Measurements from ENCODE around the gene CHAD. TPM values are rescaled to one million over a fixed set of nuclear protein-coding genes. Genes with fewer than 3 reads are reported as not detected.

Gene CHAD
- polyA plus RNA-seq, 1 donor (not counting 4 experiments of a cell fraction or from before 2014, with no cell fraction given) = not detected

GRCh38 chr17:50482516-50482915 lies 13.8 kb upstream of the CHAD start:
- H3K4me3 ChIP-seq (ENCODE audit: control insufficient read depth in 2 of 3, extremely low read depth in 1 of 3, insufficient read depth in 2 of 3, low read depth in 1 of 3, low read length in 3 of 3) = no peak overlapping the region
- peaks cover 16% of the 10 kb centered on the region for H3K79me2 ChIP-seq (ENCODE audit: control insufficient read depth, insufficient read depth, low read length)
- TF ChIP-seq CTCF (optimal IDR thresholded peaks at IDR 0.05 in 1 of 3, IDR thresholded peaks at IDR 0.05 in 1 of 3, conservative IDR thresholded peaks at IDR 0.05 in 1 of 3; ENCODE audit: extremely low read depth in 1 of 3, insufficient read depth in 2 of 3, low read length in 3 of 3) (peak; percentile 87 to 99 (median 95)), EZH2 (IDR thresholded peaks at IDR 0.05; ENCODE audit: low read length) (no peak)
- H3K9me3 ChIP-seq (ENCODE audit: control insufficient read depth, low read depth, low read length) = no peaks in the 10 kb centered on the region
- no peak overlapping the region for H2AFZ ChIP-seq (ENCODE audit: control insufficient read depth, low read length)
- peak overlapping the region; percentile 9 for H3K4me2 ChIP-seq (ENCODE audit: control insufficient read depth, extremely low read depth, insufficient read depth, low read depth, low read length)
- no peak overlapping the region for H3K9ac ChIP-seq (ENCODE audit: control insufficient read depth, extremely low read depth, insufficient read depth, low read length)
- no peaks in the 10 kb centered on the region for H3K27me3 ChIP-seq (ENCODE audit: control insufficient read depth, extremely low read depth, insufficient read depth, low read length)
- dilution Hi-C loops (cut with MboI; ENCODE audit: extremely low pct_ligation_motif_present, low sequenced_read_pairs) = no loop called here
- peak; percentile 60 for DNase-seq (ENCODE audit: low read depth, low spot score)
- H3K36me3 ChIP-seq (ENCODE audit: control insufficient read depth in 2 of 2, extremely low read depth in 1 of 2, insufficient read depth in 2 of 2, low read length in 2 of 2) = peaks cover 6 to 26% of the 10 kb centered on the region in 2 experiments
- peak; percentile 61 for FAIRE-seq
- no peaks in the 10 kb centered on the region for H4K20me1 ChIP-seq (ENCODE audit: control insufficient read depth, extremely low read depth, insufficient read depth, low read length)
- peak overlapping the region; percentile 16 for H3K27ac ChIP-seq (ENCODE audit: control insufficient read depth, insufficient read depth, low read length)
- peaks cover 36% of the 10 kb centered on the region for H3K4me1 ChIP-seq (ENCODE audit: control insufficient read depth, extremely low read depth, insufficient read depth, low read length)
- H3K9me1 ChIP-seq (ENCODE audit: control insufficient read depth, extremely low read depth, insufficient read depth, low read length) = no peaks in the 10 kb centered on the region

- Histone ChIP-seq H3K27ac (ENCODE audit: control insufficient read depth, insufficient read depth, low read length) (no peak overlapping the region), H4K20me1 (ENCODE audit: control insufficient read depth, extremely low read depth, insufficient read depth, low read length) (no peaks in the 10 kb centered on the region), H3K4me3 (ENCODE audit: control insufficient read depth in 2 of 3, extremely low read depth in 1 of 3, insufficient read depth in 2 of 3, low read depth in 1 of 3, low read length in 3 of 3) (no peak overlapping the region), H3K27me3 (ENCODE audit: control insufficient read depth, extremely low read depth, insufficient read depth, low read length) (no peaks in the 10 kb centered on the region), H3K9me3 (ENCODE audit: control insufficient read depth, low read depth, low read length) (no peaks in the 10 kb centered on the region), H3K36me3 (ENCODE audit: control insufficient read depth in 2 of 2, extremely low read depth in 1 of 2, insufficient read depth in 2 of 2, low read length in 2 of 2) (peaks cover 6 to 26% of the 10 kb centered on the region in 2 experiments), H3K79me2 (ENCODE audit: control insufficient read depth, insufficient read depth, low read length) (peaks cover 16% of the 10 kb centered on the region), H3K9ac (ENCODE audit: control insufficient read depth, extremely low read depth, insufficient read depth, low read length) (no peak overlapping the region), H3K9me1 (ENCODE audit: control insufficient read depth, extremely low read depth, insufficient read depth, low read length) (no peaks in the 10 kb centered on the region), H2AFZ (ENCODE audit: control insufficient read depth, low read length) (no peak overlapping the region), H3K4me2 (ENCODE audit: control insufficient read depth, extremely low read depth, insufficient read depth, low read depth, low read length) (no peak overlapping the region), H3K4me1 (ENCODE audit: control insufficient read depth, extremely low read depth, insufficient read depth, low read length) (peaks cover 31% of the 10 kb centered on the region)
- TF ChIP-seq EZH2 (IDR thresholded peaks at IDR 0.05; ENCODE audit: low read length) = no peak
- TF ChIP-seq CTCF (optimal IDR thresholded peaks at IDR 0.05 in 1 of 3, IDR thresholded peaks at IDR 0.05 in 1 of 3, conservative IDR thresholded peaks at IDR 0.05 in 1 of 3; ENCODE audit: extremely low read depth in 1 of 3, insufficient read depth in 2 of 3, low read length in 3 of 3) = no peak
- DNase-seq (ENCODE audit: low read depth, low spot score) (no peak), FAIRE-seq (no peak)
- dilution Hi-C loops (cut with MboI; ENCODE audit: extremely low pct_ligation_motif_present, low sequenced_read_pairs) = no loop called here
Observed at GRCh38 chr17:50482110-50482509, 13.4 kb upstream of the CHAD start.

All from keratinocyte (primary cell).